ENCODE results near the gene HMOX2.

The HMOX2 gene

DNA sequence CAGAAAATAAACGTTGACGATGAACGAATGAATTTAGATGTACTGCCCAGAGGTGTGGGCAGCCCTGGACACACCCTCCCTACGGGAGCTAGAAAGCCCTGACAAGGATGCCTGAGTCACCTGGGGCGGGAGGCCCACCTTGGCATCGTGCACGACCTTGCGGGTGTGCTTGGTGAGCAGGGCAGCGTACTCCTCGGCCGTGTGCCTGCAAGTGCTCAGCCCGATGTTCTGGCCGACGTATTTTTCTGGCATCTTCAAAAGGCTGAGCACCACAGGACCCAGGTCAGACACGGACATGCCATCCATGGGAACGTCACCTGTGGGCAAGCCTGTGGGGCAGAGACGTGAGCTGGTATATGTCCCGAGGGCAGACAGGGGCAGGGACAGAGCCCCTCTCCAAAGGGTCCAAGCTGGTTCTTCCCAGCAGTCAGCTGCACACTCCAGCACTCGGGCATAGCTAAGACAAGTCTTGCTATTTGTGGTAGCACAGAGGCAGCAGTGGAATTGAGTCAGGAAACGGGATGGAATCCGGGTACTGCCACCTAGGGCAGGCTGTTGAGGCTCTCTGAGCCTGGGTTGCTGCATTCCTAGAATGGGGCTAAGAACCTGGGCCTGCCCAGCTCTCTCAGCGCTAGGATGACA lies 12.6 kb upstream of the HMOX2 start:
- TF ChIP-seq OSR1 (CRISPR knock-in tag; IDR thresholded peaks at IDR 0.05) (no peak), ARNTL (CRISPR knock-in tag; IDR thresholded peaks at IDR 0.05; ENCODE audit: borderline replicate concordance, low read depth) (no peak), CSDC2 (CRISPR knock-in tag; IDR thresholded peaks at IDR 0.05) (no peak)
- TF ChIP-seq, protein P1, sequence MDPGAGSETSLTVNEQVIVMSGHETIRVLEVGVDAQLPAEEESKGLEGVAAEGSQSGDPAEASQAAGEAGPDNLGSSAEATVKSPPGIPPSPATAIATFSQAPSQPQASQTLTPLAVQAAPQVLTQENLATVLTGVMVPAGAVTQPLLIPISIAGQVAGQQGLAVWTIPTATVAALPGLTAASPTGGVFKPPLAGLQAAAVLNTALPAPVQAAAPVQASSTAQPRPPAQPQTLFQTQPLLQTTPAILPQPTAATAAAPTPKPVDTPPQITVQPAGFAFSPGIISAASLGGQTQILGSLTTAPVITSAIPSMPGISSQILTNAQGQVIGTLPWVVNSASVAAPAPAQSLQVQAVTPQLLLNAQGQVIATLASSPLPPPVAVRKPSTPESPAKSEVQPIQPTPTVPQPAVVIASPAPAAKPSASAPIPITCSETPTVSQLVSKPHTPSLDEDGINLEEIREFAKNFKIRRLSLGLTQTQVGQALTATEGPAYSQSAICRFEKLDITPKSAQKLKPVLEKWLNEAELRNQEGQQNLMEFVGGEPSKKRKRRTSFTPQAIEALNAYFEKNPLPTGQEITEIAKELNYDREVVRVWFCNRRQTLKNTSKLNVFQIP (CRISPR knock-in tag; IDR thresholded peaks at IDR 0.05; ENCODE audit: borderline replicate concordance, low read depth), result no peak
- peak; percentile 43; the same call in 2 of the 3 replicates for ATAC-seq

DNA sequence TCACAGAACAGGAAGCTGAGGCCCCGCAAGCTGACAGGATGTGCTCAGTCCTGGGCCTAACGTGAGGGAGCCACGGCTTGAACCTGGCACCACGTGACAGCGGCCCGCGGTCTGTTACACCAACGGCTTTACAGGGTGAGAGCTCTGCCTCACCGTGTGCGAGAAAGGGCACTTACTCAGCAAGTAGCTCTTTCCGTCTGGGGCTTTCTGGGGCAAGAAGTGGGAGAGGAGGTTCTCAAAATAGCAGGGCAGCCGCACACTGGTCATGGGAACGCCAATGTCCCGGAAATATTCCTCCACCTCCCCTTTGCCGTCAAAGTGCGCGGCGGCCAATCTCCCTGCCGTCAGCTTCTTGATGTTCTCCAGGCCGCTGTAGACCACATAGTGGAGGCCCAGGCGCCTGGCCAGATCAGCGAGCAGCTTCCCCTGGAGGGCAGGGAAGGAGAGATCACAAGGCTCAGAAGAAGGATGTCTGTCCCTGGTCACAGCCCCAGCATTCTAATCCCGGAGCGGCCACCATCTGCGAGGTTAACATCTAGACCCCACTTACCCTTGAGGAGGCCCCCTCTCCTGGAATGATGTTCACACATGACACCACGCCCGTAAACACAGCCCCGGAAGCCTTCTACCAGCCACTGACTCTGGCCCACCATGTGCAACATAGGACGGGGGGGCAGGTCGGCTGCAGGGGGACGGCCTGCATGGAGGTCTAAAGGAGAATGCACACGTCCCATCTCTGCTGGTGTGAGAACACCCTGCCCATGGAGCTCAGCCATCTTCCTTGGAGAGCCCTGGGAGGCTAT lies 10.0 kb upstream of the HMOX2 start:
- ATAC-seq, result no peak
- TF ChIP-seq RARB (CRISPR knock-in tag; IDR thresholded peaks at IDR 0.05), result no peak
- TF ChIP-seq, protein P2, sequence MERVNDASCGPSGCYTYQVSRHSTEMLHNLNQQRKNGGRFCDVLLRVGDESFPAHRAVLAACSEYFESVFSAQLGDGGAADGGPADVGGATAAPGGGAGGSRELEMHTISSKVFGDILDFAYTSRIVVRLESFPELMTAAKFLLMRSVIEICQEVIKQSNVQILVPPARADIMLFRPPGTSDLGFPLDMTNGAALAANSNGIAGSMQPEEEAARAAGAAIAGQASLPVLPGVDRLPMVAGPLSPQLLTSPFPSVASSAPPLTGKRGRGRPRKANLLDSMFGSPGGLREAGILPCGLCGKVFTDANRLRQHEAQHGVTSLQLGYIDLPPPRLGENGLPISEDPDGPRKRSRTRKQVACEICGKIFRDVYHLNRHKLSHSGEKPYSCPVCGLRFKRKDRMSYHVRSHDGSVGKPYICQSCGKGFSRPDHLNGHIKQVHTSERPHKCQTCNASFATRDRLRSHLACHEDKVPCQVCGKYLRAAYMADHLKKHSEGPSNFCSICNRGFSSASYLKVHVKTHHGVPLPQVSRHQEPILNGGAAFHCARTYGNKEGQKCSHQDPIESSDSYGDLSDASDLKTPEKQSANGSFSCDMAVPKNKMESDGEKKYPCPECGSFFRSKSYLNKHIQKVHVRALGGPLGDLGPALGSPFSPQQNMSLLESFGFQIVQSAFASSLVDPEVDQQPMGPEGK (CRISPR knock-in tag; IDR thresholded peaks at IDR 0.05; ENCODE audit: borderline replicate concordance), result no peak
- TF ChIP-seq SNAI2 (CRISPR knock-in tag; IDR thresholded peaks at IDR 0.05), result no peak
- no peak for TF ChIP-seq BACH2 (CRISPR knock-in tag; IDR thresholded peaks at IDR 0.05; ENCODE audit: borderline replicate concordance)

DNA sequence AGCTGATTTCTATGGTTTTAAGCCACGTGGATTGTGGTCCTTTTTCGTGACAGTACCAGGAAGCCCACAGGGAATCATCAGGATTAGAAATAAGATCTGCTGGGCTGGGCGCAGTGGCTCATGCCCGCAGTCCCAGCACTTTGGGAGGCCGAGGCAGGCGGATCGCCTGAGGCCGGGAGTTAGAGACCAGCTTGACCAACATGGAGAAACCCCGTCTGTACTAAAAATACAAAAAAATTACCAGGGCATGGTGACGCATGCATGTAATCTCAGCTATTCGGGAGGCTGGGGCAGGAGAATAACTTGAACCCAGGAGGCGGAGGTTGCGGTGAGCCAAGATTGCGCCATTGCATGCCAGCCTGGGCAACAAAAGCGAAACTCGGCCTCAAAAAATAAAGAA lies 8.3 kb upstream of the HMOX2 start:
- TF ChIP-seq CSDC2 (CRISPR knock-in tag; IDR thresholded peaks at IDR 0.05), result no peak
- no peak for TF ChIP-seq TCF4 (CRISPR knock-in tag; IDR thresholded peaks at IDR 0.05; ENCODE audit: borderline replicate concordance)
- TF ChIP-seq, protein P3, sequence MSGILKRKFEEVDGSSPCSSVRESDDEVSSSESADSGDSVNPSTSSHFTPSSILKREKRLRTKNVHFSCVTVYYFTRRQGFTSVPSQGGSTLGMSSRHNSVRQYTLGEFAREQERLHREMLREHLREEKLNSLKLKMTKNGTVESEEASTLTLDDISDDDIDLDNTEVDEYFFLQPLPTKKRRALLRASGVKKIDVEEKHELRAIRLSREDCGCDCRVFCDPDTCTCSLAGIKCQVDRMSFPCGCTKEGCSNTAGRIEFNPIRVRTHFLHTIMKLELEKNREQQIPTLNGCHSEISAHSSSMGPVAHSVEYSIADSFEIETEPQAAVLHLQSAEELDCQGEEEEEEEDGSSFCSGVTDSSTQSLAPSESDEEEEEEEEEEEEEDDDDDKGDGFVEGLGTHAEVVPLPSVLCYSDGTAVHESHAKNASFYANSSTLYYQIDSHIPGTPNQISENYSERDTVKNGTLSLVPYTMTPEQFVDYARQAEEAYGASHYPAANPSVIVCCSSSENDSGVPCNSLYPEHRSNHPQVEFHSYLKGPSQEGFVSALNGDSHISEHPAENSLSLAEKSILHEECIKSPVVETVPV (CRISPR knock-in tag; IDR thresholded peaks at IDR 0.05), result no peak
- TF ChIP-seq SNAI2 (CRISPR knock-in tag; IDR thresholded peaks at IDR 0.05), result no peak
- no peak for TF ChIP-seq GLIS3 (CRISPR knock-in tag; IDR thresholded peaks at IDR 0.05)
- no peak for TF ChIP-seq ZNF8 (CRISPR knock-in tag; IDR thresholded peaks at IDR 0.05)
- no peak for TF ChIP-seq ZNF565 (CRISPR knock-in tag; conservative IDR thresholded peaks at IDR 0.05; ENCODE audit: low read depth)
- no peak for ATAC-seq

DNA sequence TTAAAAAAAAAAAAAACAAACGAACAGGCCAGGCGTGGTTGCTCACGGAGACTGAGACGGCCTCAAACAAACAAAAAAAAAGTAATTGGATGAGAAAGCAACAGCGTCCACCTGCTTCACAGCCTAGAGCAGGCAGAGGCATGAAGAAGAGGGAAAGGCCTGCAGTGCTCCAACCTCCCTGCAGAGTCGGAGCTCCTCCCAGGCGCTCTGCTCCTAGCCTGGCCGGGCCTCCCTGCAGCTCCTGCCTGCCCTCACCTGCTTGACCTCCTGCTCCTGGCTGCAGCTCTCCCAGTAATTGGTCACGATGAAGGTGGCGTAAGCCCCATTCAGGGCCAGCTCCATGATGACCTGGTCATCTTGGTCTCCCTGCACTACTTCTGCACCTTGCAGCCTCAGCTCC lies 7.2 kb upstream of the HMOX2 start:
- TF ChIP-seq ZC3H10 (CRISPR knock-in tag; IDR thresholded peaks at IDR 0.05) (no peak), OSR1 (CRISPR knock-in tag; IDR thresholded peaks at IDR 0.05) (no peak), ESRRG (CRISPR knock-in tag; IDR thresholded peaks at IDR 0.05) (no peak), GLIS3 (CRISPR knock-in tag; IDR thresholded peaks at IDR 0.05) (no peak), ZFP3 (CRISPR knock-in tag; IDR thresholded peaks at IDR 0.05) (no peak), TCF4 (CRISPR knock-in tag; IDR thresholded peaks at IDR 0.05; ENCODE audit: borderline replicate concordance) (no peak)
- TF ChIP-seq, protein P1 (CRISPR knock-in tag; IDR thresholded peaks at IDR 0.05; ENCODE audit: borderline replicate concordance, low read depth), result no peak
- TF ChIP-seq, protein P2 (CRISPR knock-in tag; IDR thresholded peaks at IDR 0.05; ENCODE audit: borderline replicate concordance), result no peak
- no peak for ATAC-seq

Data from SK-N-SH treated with all-trans-retinoic acid at 6 μM for 48 hours (cell line).